Measurements from ENCODE around the gene NECTIN3.

NECTIN3 gene

GRCh38 chr3:111112913-111113312 lies 41.3 kb downstream of the NECTIN3 start:
- H3K4ac ChIP-seq (ENCODE audit: low read depth, low read length): no peak overlapping the region

GRCh38 chr3:111128884-111129283 lies 57.3 kb downstream of the NECTIN3 start:
- Histone ChIP-seq H3K36me3 (ENCODE audit: control insufficient read depth, insufficient read depth, low read length) (no peaks in the 10 kb centered on the region), H3K18ac (ENCODE audit: low read length) (no peak overlapping the region), H2AK5ac (ENCODE audit: low read length) (no peak overlapping the region), H3K9ac (ENCODE audit: low read length) (no peak overlapping the region), H3K27ac (ENCODE audit: low read depth, low read length) (peak overlapping the region; percentile 28), H4K5ac (ENCODE audit: low read length) (no peak overlapping the region), H2BK5ac (ENCODE audit: low read length) (no peak overlapping the region), H3K23ac (ENCODE audit: low read length) (no peak overlapping the region), H2BK120ac (ENCODE audit: low read depth, low read length) (no peak overlapping the region), H3K4ac (ENCODE audit: low read depth, low read length) (no peak overlapping the region), H3K79me1 (ENCODE audit: low read length) (no peaks in the 10 kb centered on the region), H3K79me2 (ENCODE audit: control insufficient read depth, insufficient read depth, low read length) (no peaks in the 10 kb centered on the region), H3K4me2 (ENCODE audit: low read length) (no peak overlapping the region), H3K27me3 (ENCODE audit: insufficient read depth, low read length, poor library complexity) (no peaks in the 10 kb centered on the region), H2BK15ac (replicated peaks; ENCODE audit: low read depth) (no peak overlapping the region), H3K4me1 (ENCODE audit: control insufficient read depth, low read depth, low read length) (no peaks in the 10 kb centered on the region), H4K8ac (ENCODE audit: low read depth, low read length) (no peak overlapping the region), H3K56ac (ENCODE audit: low read length) (no peak overlapping the region), H3K4me3 (ENCODE audit: low read length) (no peak overlapping the region)
- peak; percentile 82 for DNase-seq

More at GRCh38 chr3:111112913-111113312, 41.3 kb downstream of the NECTIN3 start:
- Histone ChIP-seq H2BK120ac (ENCODE audit: low read depth, low read length) (no peak overlapping the region), H3K27me3 (ENCODE audit: insufficient read depth, low read length, poor library complexity) (no peaks in the 10 kb centered on the region), H2AK5ac (ENCODE audit: low read length) (no peak overlapping the region), H3K9ac (ENCODE audit: low read length) (no peak overlapping the region), H3K18ac (ENCODE audit: low read length) (no peak overlapping the region), H4K5ac (ENCODE audit: low read length) (no peak overlapping the region), H3K4me3 (ENCODE audit: low read length) (no peak overlapping the region), H3K79me2 (ENCODE audit: control insufficient read depth, insufficient read depth, low read length) (peaks cover 20% of the 10 kb centered on the region), H3K36me3 (ENCODE audit: control insufficient read depth, insufficient read depth, low read length) (no peaks in the 10 kb centered on the region), H3K23ac (ENCODE audit: low read length) (no peak overlapping the region), H3K4me2 (ENCODE audit: low read length) (no peak overlapping the region), H3K4me1 (ENCODE audit: control insufficient read depth, low read depth, low read length) (peaks cover 1% of the 10 kb centered on the region), H2BK5ac (ENCODE audit: low read length) (no peak overlapping the region), H2BK15ac (replicated peaks; ENCODE audit: low read depth) (no peak overlapping the region), H3K56ac (ENCODE audit: low read length) (no peak overlapping the region), H4K8ac (ENCODE audit: low read depth, low read length) (no peak overlapping the region), H3K79me1 (ENCODE audit: low read length) (peaks cover 5% of the 10 kb centered on the region), H3K27ac (ENCODE audit: low read depth, low read length) (no peak overlapping the region)
- no CpG with 5 or more reads among the region's 2 CpGs for WGBS (ENCODE audit: extremely low coverage, insufficient coverage, low lambda C conversion rate)
- peak; percentile 19 for DNase-seq

- Histone ChIP-seq H2BK5ac (ENCODE audit: low read length) (no peak overlapping the region), H3K4ac (ENCODE audit: low read depth, low read length) (no peak overlapping the region), H3K23ac (ENCODE audit: low read length) (no peak overlapping the region), H3K36me3 (ENCODE audit: control insufficient read depth, insufficient read depth, low read length) (no peaks in the 10 kb centered on the region), H3K27ac (ENCODE audit: low read depth, low read length) (no peak overlapping the region), H3K9ac (ENCODE audit: low read length) (no peak overlapping the region), H3K4me2 (ENCODE audit: low read length) (no peak overlapping the region), H2AK5ac (ENCODE audit: low read length) (no peak overlapping the region), H3K27me3 (ENCODE audit: insufficient read depth, low read length, poor library complexity) (no peaks in the 10 kb centered on the region), H3K79me2 (ENCODE audit: control insufficient read depth, insufficient read depth, low read length) (no peaks in the 10 kb centered on the region), H2BK15ac (replicated peaks; ENCODE audit: low read depth) (no peak overlapping the region), H4K5ac (ENCODE audit: low read length) (no peak overlapping the region), H3K56ac (ENCODE audit: low read length) (no peak overlapping the region), H3K79me1 (ENCODE audit: low read length) (no peaks in the 10 kb centered on the region), H3K4me1 (ENCODE audit: control insufficient read depth, low read depth, low read length) (no peaks in the 10 kb centered on the region), H3K4me3 (ENCODE audit: low read length) (no peak overlapping the region), H4K8ac (ENCODE audit: low read depth, low read length) (no peak overlapping the region), H2BK120ac (ENCODE audit: low read depth, low read length) (no peak overlapping the region), H3K18ac (ENCODE audit: low read length) (no peak overlapping the region)
- DNase-seq: no peak
- WGBS (ENCODE audit: extremely low coverage, insufficient coverage, low lambda C conversion rate): no CpG with 5 or more reads among the region's 1 CpG
These were observed 59.2 kb downstream of the NECTIN3 start for GRCh38 chr3:111130827-111131226.

- no peaks in the 10 kb centered on the region for H3K79me2 ChIP-seq (ENCODE audit: control insufficient read depth, insufficient read depth, low read length)
- H2BK5ac ChIP-seq (ENCODE audit: low read length): no peak overlapping the region
- H2AK5ac ChIP-seq (ENCODE audit: low read length): no peak overlapping the region
- no peaks in the 10 kb centered on the region for H3K36me3 ChIP-seq (ENCODE audit: control insufficient read depth, insufficient read depth, low read length)
- H2BK120ac ChIP-seq (ENCODE audit: low read depth, low read length): no peak overlapping the region
- DNase-seq: no peak
- H3K18ac ChIP-seq (ENCODE audit: low read length): no peak overlapping the region
- H2BK15ac ChIP-seq (replicated peaks; ENCODE audit: low read depth): no peak overlapping the region
- no peak overlapping the region for H3K56ac ChIP-seq (ENCODE audit: low read length)
- H3K4me1 ChIP-seq (ENCODE audit: control insufficient read depth, low read depth, low read length): no peaks in the 10 kb centered on the region
- no peak overlapping the region for H4K8ac ChIP-seq (ENCODE audit: low read depth, low read length)
- H3K4me3 ChIP-seq (ENCODE audit: low read length): no peak overlapping the region
- H4K5ac ChIP-seq (ENCODE audit: low read length): no peak overlapping the region
- no peak overlapping the region for H3K4ac ChIP-seq (ENCODE audit: low read depth, low read length)
- H3K4me2 ChIP-seq (ENCODE audit: low read length): no peak overlapping the region
- H3K27me3 ChIP-seq (ENCODE audit: insufficient read depth, low read length, poor library complexity): no peaks in the 10 kb centered on the region
- H3K27ac ChIP-seq (ENCODE audit: low read depth, low read length): no peak overlapping the region
- no peak overlapping the region for H3K23ac ChIP-seq (ENCODE audit: low read length)
- H3K79me1 ChIP-seq (ENCODE audit: low read length): no peaks in the 10 kb centered on the region
- no peak overlapping the region for H3K9ac ChIP-seq (ENCODE audit: low read length)
These were observed 62.7 kb downstream of the NECTIN3 start for GRCh38 chr3:111134302-111134701.

GRCh38 chr3:111151438-111151837 lies 79.8 kb downstream of the NECTIN3 start:
- no peak overlapping the region for H3K4me2 ChIP-seq (ENCODE audit: low read length)
- DNase-seq: peak; percentile 85
- H2BK120ac ChIP-seq (ENCODE audit: low read depth, low read length): no peak overlapping the region

GRCh38 chr3:111152496-111152895 lies 80.9 kb downstream of the NECTIN3 start:
- Histone ChIP-seq H2BK5ac (ENCODE audit: low read length) (no peak overlapping the region), H3K4me1 (ENCODE audit: control insufficient read depth, low read depth, low read length) (no peaks in the 10 kb centered on the region), H3K9ac (ENCODE audit: low read length) (no peak overlapping the region), H3K18ac (ENCODE audit: low read length) (no peak overlapping the region), H2BK15ac (replicated peaks; ENCODE audit: low read depth) (no peak overlapping the region), H3K4me2 (ENCODE audit: low read length) (no peak overlapping the region), H3K27me3 (ENCODE audit: insufficient read depth, low read length, poor library complexity) (no peaks in the 10 kb centered on the region), H4K8ac (ENCODE audit: low read depth, low read length) (no peak overlapping the region), H3K23ac (ENCODE audit: low read length) (no peak overlapping the region), H4K5ac (ENCODE audit: low read length) (no peak overlapping the region), H2BK120ac (ENCODE audit: low read depth, low read length) (no peak overlapping the region), H3K79me2 (ENCODE audit: control insufficient read depth, insufficient read depth, low read length) (no peaks in the 10 kb centered on the region), H2AK5ac (ENCODE audit: low read length) (no peak overlapping the region), H3K36me3 (ENCODE audit: control insufficient read depth, insufficient read depth, low read length) (no peaks in the 10 kb centered on the region), H3K56ac (ENCODE audit: low read length) (no peak overlapping the region), H3K4me3 (ENCODE audit: low read length) (no peak overlapping the region), H3K4ac (ENCODE audit: low read depth, low read length) (no peak overlapping the region), H3K27ac (ENCODE audit: low read depth, low read length) (no peak overlapping the region), H3K79me1 (ENCODE audit: low read length) (no peaks in the 10 kb centered on the region)
- WGBS (ENCODE audit: extremely low coverage, insufficient coverage, low lambda C conversion rate): no CpG with 5 or more reads among the region's 1 CpG
- no peak for DNase-seq

More at GRCh38 chr3:111151438-111151837, 79.8 kb downstream of the NECTIN3 start:
- Histone ChIP-seq H3K79me1 (ENCODE audit: low read length) (no peaks in the 10 kb centered on the region), H4K8ac (ENCODE audit: low read depth, low read length) (no peak overlapping the region), H3K4me3 (ENCODE audit: low read length) (no peak overlapping the region), H3K27ac (ENCODE audit: low read depth, low read length) (no peak overlapping the region), H2BK5ac (ENCODE audit: low read length) (no peak overlapping the region), H3K79me2 (ENCODE audit: control insufficient read depth, insufficient read depth, low read length) (no peaks in the 10 kb centered on the region), H3K9ac (ENCODE audit: low read length) (no peak overlapping the region), H3K18ac (ENCODE audit: low read length) (no peak overlapping the region), H3K36me3 (ENCODE audit: control insufficient read depth, insufficient read depth, low read length) (no peaks in the 10 kb centered on the region), H4K5ac (ENCODE audit: low read length) (no peak overlapping the region), H2AK5ac (ENCODE audit: low read length) (no peak overlapping the region), H3K23ac (ENCODE audit: low read length) (no peak overlapping the region), H3K27me3 (ENCODE audit: insufficient read depth, low read length, poor library complexity) (no peaks in the 10 kb centered on the region), H3K56ac (ENCODE audit: low read length) (no peak overlapping the region), H3K4ac (ENCODE audit: low read depth, low read length) (no peak overlapping the region), H2BK15ac (replicated peaks; ENCODE audit: low read depth) (no peak overlapping the region), H3K4me1 (ENCODE audit: control insufficient read depth, low read depth, low read length) (no peaks in the 10 kb centered on the region)
